ENCODE results near the gene GUCY2C. TPM values are rescaled to one million over a fixed set of nuclear protein-coding genes. Genes with fewer than 3 reads are reported as not detected.

The GUCY2C gene
- total RNA-seq = not detected

GRCh38 chr12:14696265-14696741 is at the start of gene GUCY2C:
TSS of gene GUCY2C (minus strand) at chr12:14696599. CDS start at chr12:14696448, 151 bp downstream.

GRCh38 chr12:14567351-14568162 is 128.8 kb downstream of the GUCY2C start, which contains the start of gene PLBD1:
TSS of gene PLBD1 (minus strand) at chr12:14567883. CDS start at chr12:14567696, 187 bp downstream.

Other genes starting within 250 kb of the GUCY2C start
- 1 to 10 TPM; 1.4 to 3.7 TPM for gene PLBD1, start 128.7 kb downstream of the GUCY2C start, total RNA-seq
- gene WBP11, start 106.9 kb upstream of the GUCY2C start, total RNA-seq = 10 to 100 TPM; 54.6 to 68.1 TPM
- gene C12orf60, start 107.1 kb upstream of the GUCY2C start, total RNA-seq = 10 to 100 TPM in 1 of 2 donors, 1 to 10 TPM in 1; 7.3 to 22.7 TPM
- gene SMCO3, start 117.6 kb upstream of the GUCY2C start, total RNA-seq = 1 to 10 TPM in 1 of 2 donors, under 1 TPM in 1; 0.33 to 1.0 TPM
- not detected for gene ART4, start 146.9 kb upstream of the GUCY2C start, total RNA-seq
- not detected for gene MGP, start 189.3 kb upstream of the GUCY2C start, total RNA-seq
- gene ERP27, start 241.9 kb upstream of the GUCY2C start, total RNA-seq = not detected

Data from melanocyte of skin (primary cell).